Heart right ventricle (tissue), 16 donors: ENCODE data around the gene TRIM23. TPM values are rescaled to one million over a fixed set of nuclear protein-coding genes. Genes with fewer than 3 reads are reported as not detected.

Source experiments
- ATAC-seq, 8 donors: fragments of 200-7000 bp; cut with Tn5 transposase; one replicate each; pipeline ENCODE4 v1.9.1; 2020; ENCODE audit warnings: mild to moderate bottlenecking in 8 of 8, moderate library complexity in 8 of 8, moderate number of reproducible peaks in 1 of 8
- DNase-seq, 2 donors: peaks; one replicate each; pipeline ENCODE4 v3.0.0-alpha.2; 2020
- H3K27ac ChIP-seq, 10 donors: fragments of 200-600 bp; sonication (generic) in 2 of 10; one replicate each; pipeline versions ENCODE4 v1.5.0 to v1.8.0; 2020 to 2022; ENCODE audit warnings: mild to moderate bottlenecking in 3 of 10
- H3K27me3 ChIP-seq, 7 donors: fragments of 200-600 bp; one replicate each; pipeline ENCODE4 v1.8.0; 2021 to 2022; ENCODE audit warnings: mild to moderate bottlenecking in 2 of 7
- H3K36me3 ChIP-seq, 9 donors: fragments of 200-600 bp; sonication (generic) in 1 of 9; one replicate each; pipeline versions ENCODE4 v1.5.0 to v1.8.0; 2020 to 2022; ENCODE audit warnings: mild to moderate bottlenecking in 2 of 9
- H3K4me1 ChIP-seq, 9 donors: fragments of 200-600 bp; sonication (generic) in 1 of 9; one replicate each; pipeline versions ENCODE4 v1.5.0 to v1.8.0; 2020 to 2022; ENCODE audit warnings: mild to moderate bottlenecking in 4 of 9
- H3K4me3 ChIP-seq, 10 donors: fragments of 200-600 bp; sonication (generic) in 2 of 10; one replicate each; pipeline versions ENCODE4 v1.5.0 to v1.8.0; 2020 to 2022; ENCODE audit warnings: mild to moderate bottlenecking in 7 of 10, moderate library complexity in 2 of 10
- H3K9me3 ChIP-seq, 11 donors: fragments of 200-600 bp in 10 of 11; sonication (generic) in 2 of 11; one replicate each; pipeline versions ENCODE4 v1.5.0 to v1.8.0; 2013 to 2022; ENCODE audit warnings: mild to moderate bottlenecking in 2 of 11, control low read depth in 1 of 11, moderate library complexity in 1 of 11
- WGBS, 2 donors: extraction: QIAGEN DNeasy Blood & Tissue Kit; methylation state at CpG; one replicate each; pipeline ENCODE4 v1.1.7; 2013; ENCODE audit warnings: inconsistent platforms in 1 of 2; 5-methylcytosine and 5-hydroxymethylcytosine counted together
- intact Hi-C, 10 donors: fragments of 100-400 bp; cut with DNase I; formaldehyde crosslinking; loops; one replicate each; pipeline versions ENCODE4 v1.11.1 to v1.14.2; 2022
- long read RNA-seq, 3 donors: library from polyadenylated mRNA; unstranded; transcript quantifications; one replicate each; pipeline ENCODE4 v2.0.0, GENCODE V29; 2020 to 2021
- polyA plus RNA-seq, 2 donors: library from polyadenylated mRNA; stranded (reverse); fragments of 200-250 nt; gene quantifications; one replicate each; pipeline ENCODE4 v1.2.3, GENCODE V29; 2013
- total RNA-seq, 10 donors: library from RNA; stranded (reverse); fragmentation: NEBNext Ultra II Directional in 3 of 10; extraction: Animal tissue kit (Norgen Biotek cat#: 25700) in 3 of 10; gene quantifications; one replicate each; pipeline versions ENCODE4 v1.2.1 to v1.2.4, GENCODE V29; 2021 to 2023
- TF ChIP-seq, protein P1 (sequence below), 9 donors: fragments of 200-600 bp; sonication (generic) in 2 of 9; IDR thresholded peaks; one replicate each; pipeline versions ENCODE4 v1.5.0 to v1.8.0; 2021 to 2022; ENCODE audit warnings: antibody characterized with exemption in 9 of 9, mild to moderate bottlenecking in 5 of 9, moderate library complexity in 1 of 9
- donor health status: Arrhythmogenic right ventricular cardiomyopathy.
- donor health status: ischemic (EF 13 %, LVEDD 7.1; RV severe dilation, severe dysfunction).
- donor health status: healthy with polysubstance abuse.
- donor health status: DM: no; HTN: yes; CAD: no.
- donor health status: DM: no; HTN: no; CAD: no.
- donor health status: ischemic (EF 25% LVEDD 6.9; RV normal size, moderate dysfunction).
- donor health status: ischemic (EF 25% LVEDD 5.7; RV mildly dilated, moderate dysfunction).
- donor health status: healthy.
- donor health status: DM: yes; HTN: yes; CAD: no.
- donor health status: Ischemic cardiomyopathy.
- donor health status: ischemic (EF 35%, LVEDD 5.7; RV mildly dilated, moderate dysfunction).
- donor health status: nonischemic (EF 11% LVEDD 7.7; RV severe dilation, severe dysfunction).
- donor health status: DM: yes; HTN: yes; CAD: no.
- donor health status: PGD.
- donor health status: ischemic (EF 29% LVEDD 5.4; RV normal size, mild dysfunction).
- donor health status: nonischemic (EF 23%, LVEDD 6.1; RV moderate dilation, normal function).

TRIM23 gene
- total RNA-seq = 10 to 100 TPM; 15.2 to 22.6 (median 18.3) TPM
- polyA plus RNA-seq = 1 to 10 TPM; 3.8 to 4.7 TPM
- long read RNA-seq, donor 1, full-length matches to known transcripts = 25 of 35 reads
- long read RNA-seq, donor 1, partial matches to known transcripts = 6 of 35 reads
- long read RNA-seq, donor 1, other reads (novel, unspliced or antisense) = 4 of 35 reads
- long read RNA-seq, donor 2, full-length matches to known transcripts = 34 of 47 reads
- long read RNA-seq, donor 2, partial matches to known transcripts = 6 of 47 reads
- long read RNA-seq, donor 2, other reads (novel, unspliced or antisense) = 7 of 47 reads
- long read RNA-seq, donor 3, full-length matches to known transcripts = 20 of 26 reads
- long read RNA-seq, donor 3, partial matches to known transcripts = 4 of 26 reads
- long read RNA-seq, donor 3, other reads (novel, unspliced or antisense) = 2 of 26 reads

DNA sequence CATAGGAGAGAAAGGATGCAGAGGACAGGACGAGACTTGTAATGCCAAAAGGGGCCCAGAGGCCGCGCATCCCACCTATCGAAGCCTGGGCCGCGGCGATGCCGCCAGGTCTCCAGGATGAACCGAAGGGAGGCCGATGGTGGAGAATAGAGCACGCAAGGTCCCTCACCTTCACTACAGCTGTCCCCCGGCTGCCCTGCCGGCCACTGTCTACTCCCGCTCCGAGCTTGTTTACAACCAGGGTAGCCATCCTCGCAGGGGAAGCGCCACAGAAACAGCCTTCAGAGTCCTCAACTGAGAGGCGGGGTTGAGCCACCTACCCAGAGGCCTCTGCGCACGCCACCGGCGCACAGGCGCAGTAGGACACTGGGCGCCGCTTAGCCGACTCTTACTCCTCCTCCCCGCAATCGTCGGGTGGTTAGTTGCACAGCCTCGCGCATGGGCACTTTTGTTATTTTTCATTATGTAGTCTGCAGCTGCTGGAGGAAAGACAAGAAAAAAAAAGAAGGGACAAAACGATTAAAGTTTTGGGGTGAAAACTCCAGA is at the start of gene TRIM23:
TRIM23 (minus strand) TSS at position 309 of the 546 bp plus-strand sequence; CDS start at position 250, 59 bp downstream.
- Histone ChIP-seq H3K36me3 (peaks cover 0 to 9% (median 0%) of the 10 kb centered on the region in 9 donors), H3K4me1 (peaks cover 4 to 46% (median 40%) of the 10 kb centered on the region in 9 donors), H3K9me3 (no peaks in the 10 kb centered on the region), H3K27ac (peak within 1 kb of the TSS; percentile 72 to 94 (median 90)), H3K27me3 (no peaks in the 10 kb centered on the region), H3K4me3 (peak within 1 kb of the TSS; percentile 71 to 100 (median 87))
- intact Hi-C loops = loop anchor here in 2 of 10 donors (5.0 to 10.0 kb wide), 2 partner anchors 62 to 301 kb away; partner anchors contain the start of genes CENPK (in 1 of the 2), ERBIN (in 1 of the 2) and PPWD1 (in 1 of the 2)
- DNase-seq (peak; percentile 88 to 93), ATAC-seq (peak; percentile 99)
- WGBS, 2 donors = 0% methylated on average over 32 of the region's 32 CpGs
- TF ChIP-seq, protein P1, sequence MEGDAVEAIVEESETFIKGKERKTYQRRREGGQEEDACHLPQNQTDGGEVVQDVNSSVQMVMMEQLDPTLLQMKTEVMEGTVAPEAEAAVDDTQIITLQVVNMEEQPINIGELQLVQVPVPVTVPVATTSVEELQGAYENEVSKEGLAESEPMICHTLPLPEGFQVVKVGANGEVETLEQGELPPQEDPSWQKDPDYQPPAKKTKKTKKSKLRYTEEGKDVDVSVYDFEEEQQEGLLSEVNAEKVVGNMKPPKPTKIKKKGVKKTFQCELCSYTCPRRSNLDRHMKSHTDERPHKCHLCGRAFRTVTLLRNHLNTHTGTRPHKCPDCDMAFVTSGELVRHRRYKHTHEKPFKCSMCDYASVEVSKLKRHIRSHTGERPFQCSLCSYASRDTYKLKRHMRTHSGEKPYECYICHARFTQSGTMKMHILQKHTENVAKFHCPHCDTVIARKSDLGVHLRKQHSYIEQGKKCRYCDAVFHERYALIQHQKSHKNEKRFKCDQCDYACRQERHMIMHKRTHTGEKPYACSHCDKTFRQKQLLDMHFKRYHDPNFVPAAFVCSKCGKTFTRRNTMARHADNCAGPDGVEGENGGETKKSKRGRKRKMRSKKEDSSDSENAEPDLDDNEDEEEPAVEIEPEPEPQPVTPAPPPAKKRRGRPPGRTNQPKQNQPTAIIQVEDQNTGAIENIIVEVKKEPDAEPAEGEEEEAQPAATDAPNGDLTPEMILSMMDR (IDR thresholded peaks at IDR 0.05) = peak in 1 of 9 donors; percentile 9

DNA sequence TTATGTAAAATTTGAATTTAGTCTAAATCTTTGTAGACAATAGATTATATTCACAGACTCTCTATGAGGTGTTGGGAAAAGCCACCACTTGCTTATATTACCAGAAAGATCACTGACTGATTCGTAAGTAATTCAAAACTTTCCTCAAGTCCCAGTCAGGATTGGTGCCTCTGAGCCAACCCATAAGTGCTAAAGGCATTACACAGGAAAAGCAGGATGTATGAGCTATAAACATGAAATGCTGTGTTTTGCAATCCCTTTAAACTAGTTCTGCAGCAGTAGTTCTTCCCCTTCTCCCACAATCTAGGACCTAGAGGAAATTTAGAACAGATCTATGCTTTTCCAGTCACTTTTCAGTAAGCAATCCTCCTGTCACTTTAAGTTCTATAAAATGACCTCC is 48.7 kb upstream of the TRIM23 start:
- Histone ChIP-seq H3K4me1 (peaks cover 0 to 10% (median 0%) of the 10 kb centered on the region in 9 donors), H3K27ac (no peak overlapping the region), H3K4me3 (no peak overlapping the region), H3K27me3 (no peaks in the 10 kb centered on the region), H3K36me3 (peaks cover 0 to 65% (median 6%) of the 10 kb centered on the region in 9 donors), H3K9me3 (no peaks in the 10 kb centered on the region)
- 86 to 100% methylated on average over 1 of the region's 1 CpG for WGBS, 2 donors
- DNase-seq (no peak), ATAC-seq (no peak)
- TF ChIP-seq, protein P1 (IDR thresholded peaks at IDR 0.05) = no peak
- intact Hi-C loops = no loop called here

DNA sequence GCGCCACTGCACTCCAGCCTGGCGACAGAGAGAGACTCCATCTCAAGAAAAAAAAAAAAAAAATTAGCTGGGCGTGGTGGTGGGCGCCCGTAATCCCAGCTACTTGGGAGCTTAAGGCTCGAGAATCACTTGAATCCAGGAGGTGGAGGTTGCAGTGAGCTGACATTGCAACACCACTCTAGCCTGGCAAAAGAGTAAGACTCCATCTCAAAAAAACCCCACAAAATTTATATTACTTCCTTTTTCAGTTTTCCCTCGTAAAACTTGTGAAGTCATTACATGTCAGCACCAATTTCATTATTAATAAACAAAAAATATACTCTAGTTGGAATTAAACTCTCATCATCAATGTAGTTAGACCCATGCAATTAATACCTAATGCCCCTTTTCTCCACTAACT is 44.6 kb upstream of the TRIM23 start:
- H3K4me1 ChIP-seq = peaks cover 0 to 5% (median 0%) of the 10 kb centered on the region in 9 donors
- DNase-seq (no peak), ATAC-seq (no peak)
- peaks cover 0 to 94% (median 12%) of the 10 kb centered on the region in 9 donors for H3K36me3 ChIP-seq
- TF ChIP-seq, protein P1 (IDR thresholded peaks at IDR 0.05) = no peak
- no peaks in the 10 kb centered on the region for H3K27me3 ChIP-seq
- H3K27ac ChIP-seq = no peak overlapping the region
- WGBS, 2 donors = 83 to 89% methylated on average over 7 of the region's 7 CpGs
- no peak overlapping the region for H3K4me3 ChIP-seq
- no peaks in the 10 kb centered on the region for H3K9me3 ChIP-seq
- intact Hi-C loops = no loop called here

DNA sequence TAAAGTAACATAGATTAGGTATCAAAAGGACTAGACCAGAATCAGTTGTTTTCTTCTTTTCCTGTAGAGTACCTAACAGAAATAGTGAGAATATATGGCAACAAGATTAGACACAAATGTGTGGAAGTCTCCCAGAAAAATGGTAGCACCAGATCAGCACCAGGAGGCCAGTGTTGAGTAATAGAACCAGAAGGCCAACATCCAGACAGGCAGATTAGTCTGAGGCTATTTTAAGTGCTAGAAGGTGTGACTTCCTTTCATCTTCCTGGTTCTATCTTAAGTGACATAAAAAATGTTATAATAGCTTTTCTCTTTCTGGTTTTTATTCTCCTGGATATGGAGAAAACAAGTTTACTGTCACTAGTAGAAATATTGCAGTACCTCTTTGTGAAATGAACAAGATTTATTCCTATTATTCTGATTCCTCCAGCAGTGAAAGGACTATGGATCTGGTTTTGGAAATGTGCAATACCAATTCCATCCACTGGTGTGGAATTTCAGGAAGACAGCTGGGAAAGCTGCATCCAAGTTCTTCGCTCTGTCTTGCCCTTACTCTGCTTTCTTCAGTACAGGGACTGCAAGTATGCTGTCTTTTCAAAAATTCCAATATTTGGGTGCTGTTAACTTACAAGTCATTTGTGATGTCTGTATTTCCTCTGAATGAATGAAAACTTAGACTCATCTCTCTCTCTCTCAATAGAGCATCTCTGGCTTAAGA is 39.8 kb upstream of the TRIM23 start:
- 56 to 72% methylated on average over 1 of the region's 1 CpG for WGBS, 2 donors
- DNase-seq = no peak
- Histone ChIP-seq H3K4me3 (no peak overlapping the region), H3K9me3 (no peaks in the 10 kb centered on the region), H3K4me1 (peaks cover 0 to 10% (median 0%) of the 10 kb centered on the region in 9 donors), H3K27ac (peak overlapping the region in 1 of 10 donors; percentile 9), H3K36me3 (peaks cover 0 to 88% (median 12%) of the 10 kb centered on the region in 9 donors), H3K27me3 (no peaks in the 10 kb centered on the region)
- intact Hi-C loops = no loop called here
- ATAC-seq = peak in 4 of 8 donors; percentile 59 to 74 (median 61)
- TF ChIP-seq, protein P1 (IDR thresholded peaks at IDR 0.05) = peak in 6 of 9 donors; percentile 17 to 52 (median 34)
